ENCODE results near the gene VPS29. TPM values are rescaled to one million over a fixed set of nuclear protein-coding genes. Genes with fewer than 3 reads are reported as not detected.
A peak's percentile ranks its signal among the peaks of the same experiment; 100 is the strongest.

Gene VPS29
- total and polyA plus RNA-seq, 2 of the 8 experiments (the other 6 are each of a cell fraction or from before 2014, with no cell fraction given) = 59.0 to 74.6 TPM

GRCh38 chr12:110468214-110469048 lies 33.5 kb downstream of the VPS29 start, which contains the start of the genes FAM216A and GPN3 (continued):
- TF ChIP-seq CHD7 (IDR thresholded peaks at IDR 0.05; ENCODE audit: insufficient replicate concordance, low read length) (no peak), JUND (IDR thresholded peaks at IDR 0.05; ENCODE audit: low read length) (no peak; the same call in 1 of the 2 replicates), SAP30 (IDR thresholded peaks at IDR 0.05; ENCODE audit: insufficient read depth, insufficient replicate concordance, low read length) (no peak), NRF1 (IDR thresholded peaks at IDR 0.05; ENCODE audit: low read depth, low read length) (0 out of 2 replicates have a peak, but pooled peaks have one; percentile 15), SIX5 (IDR thresholded peaks at IDR 0.05; ENCODE audit: low read depth, low read length) (no peak), SRF (IDR thresholded peaks at IDR 0.05; ENCODE audit: low read depth, low read length) (no peak), FOSL1 (IDR thresholded peaks at IDR 0.05; ENCODE audit: insufficient read depth, low read depth, low read length) (no peak), E2F6 (IDR thresholded peaks at IDR 0.05) (no peak), CTBP2 (IDR thresholded peaks at IDR 0.05; ENCODE audit: borderline replicate concordance, insufficient read depth, insufficient read length, low read length) (no peak)
